Muscle of leg (tissue), 11 donors: Measurements from ENCODE around the gene ASCC3. TPM values are rescaled to one million over a fixed set of nuclear protein-coding genes. Genes with fewer than 3 reads are reported as not detected.
"Not testable (repeated sequence)": the region's sequence is repeated elsewhere in the genome, so short reads cannot be mapped to it uniquely, and the experiment has no call there.

Source experiments
- DNase-seq: peaks from one replicate; pipeline ENCODE4 v3.0.0; 2013
- H3K27ac ChIP-seq: one replicate; pipeline ENCODE4 v1.5.1; 2013; ENCODE audit warnings: mild to moderate bottlenecking, low read length, control low read depth
- H3K27me3 ChIP-seq: one replicate; pipeline ENCODE4 v1.6.1; 2013; ENCODE audit warnings: low read length; ENCODE audit not compliant: control insufficient read depth, insufficient read depth
- H3K36me3 ChIP-seq: one replicate; pipeline ENCODE4 v1.6.1; 2013; ENCODE audit warnings: low read length; ENCODE audit not compliant: control insufficient read depth, insufficient read depth
- H3K4me1 ChIP-seq: one replicate; pipeline ENCODE4 v1.6.1; 2013; ENCODE audit warnings: low read length; ENCODE audit not compliant: control insufficient read depth, insufficient read depth
- H3K4me3 ChIP-seq: one replicate; pipeline ENCODE4 v1.5.1; 2013; ENCODE audit warnings: low read length, control low read depth
- H3K9me3 ChIP-seq: replicated peaks from 2 replicates; pipeline ENCODE4 v1.6.1; 2013; ENCODE audit warnings: low read depth, low read length; ENCODE audit not compliant: control insufficient read depth
- WGBS: methylation state at CpG from one replicate; pipeline ENCODE4 v1.1.5; 2013; ENCODE audit warnings: missing lambda C conversion rate; ENCODE audit not compliant: insufficient coverage; 5-methylcytosine and 5-hydroxymethylcytosine counted together
- polyA plus RNA-seq, 8 donors: library from polyadenylated mRNA; unstranded; fragments of 120-200 nt; gene quantifications; one replicate each; pipeline versions ENCODE4 v1.2.1 to v1.2.3, GENCODE V29; 2013; ENCODE audit warnings: inconsistent platforms in 1 of 8, low replicate concordance in 1 of 8; ENCODE audit not compliant: insufficient read length in 8 of 8, insufficient read depth in 1 of 8
- total RNA-seq: library from RNA; stranded (reverse); fragments of 120-200 nt; gene quantifications from one replicate; pipeline ENCODE4 v1.2.4, GENCODE V29; 2013

ASCC3 gene
- total and polyA plus RNA-seq, 9 donors = 11.0 to 23.8 (median 15.1) TPM

DNA sequence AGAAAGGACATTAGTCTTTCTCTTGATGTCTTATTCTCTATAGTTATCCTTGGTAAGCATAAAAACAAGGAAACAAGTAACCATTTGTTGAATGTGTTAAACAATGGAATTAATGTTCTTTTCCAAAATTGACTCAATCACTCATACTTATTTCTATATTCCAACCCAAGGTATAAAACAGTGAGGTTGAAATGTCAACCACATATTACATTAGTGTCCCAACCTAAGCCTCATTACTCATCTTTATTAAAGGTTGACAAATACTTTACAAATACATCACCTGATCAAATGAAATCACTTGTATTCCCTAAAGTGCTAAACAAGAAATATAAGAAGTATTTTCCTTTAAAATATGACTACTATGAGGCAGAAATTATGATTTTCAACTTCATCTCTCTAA is 100.5 kb downstream of the ASCC3 start:
- Histone ChIP-seq H3K4me1 (no peaks in the 10 kb centered on the region), H3K36me3 (no peaks in the 10 kb centered on the region), H3K4me3 (no peak overlapping the region), H3K9me3 (no peaks in the 10 kb centered on the region), H3K27me3 (no peaks in the 10 kb centered on the region), H3K27ac (no peak overlapping the region)
- DNase-seq = no peak

DNA sequence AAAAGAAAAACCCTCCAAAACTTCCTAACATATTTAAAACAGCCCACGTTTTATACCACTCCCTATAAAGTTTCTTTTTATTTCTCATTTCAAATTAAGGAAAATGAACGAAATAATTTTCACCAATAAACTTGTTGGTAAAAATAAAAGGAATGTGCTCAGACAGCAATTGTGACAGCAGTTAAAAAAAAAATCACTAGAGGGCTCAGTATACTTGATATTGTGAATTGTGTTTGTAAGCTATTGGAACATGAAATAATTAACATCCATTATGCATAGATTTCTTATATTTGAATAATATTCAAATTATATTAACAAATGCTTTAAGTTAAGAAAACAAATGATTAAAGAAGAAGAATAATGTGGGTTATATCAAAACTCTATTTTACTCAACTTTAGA is 105.5 kb downstream of the ASCC3 start:
- Histone ChIP-seq H3K36me3 (no peaks in the 10 kb centered on the region), H3K4me3 (no peak overlapping the region), H3K4me1 (no peaks in the 10 kb centered on the region), H3K9me3 (no peaks in the 10 kb centered on the region), H3K27ac (no peak overlapping the region), H3K27me3 (no peaks in the 10 kb centered on the region)
- DNase-seq = no peak
- WGBS = no CpG with 5 or more reads among the region's 2 CpGs

DNA sequence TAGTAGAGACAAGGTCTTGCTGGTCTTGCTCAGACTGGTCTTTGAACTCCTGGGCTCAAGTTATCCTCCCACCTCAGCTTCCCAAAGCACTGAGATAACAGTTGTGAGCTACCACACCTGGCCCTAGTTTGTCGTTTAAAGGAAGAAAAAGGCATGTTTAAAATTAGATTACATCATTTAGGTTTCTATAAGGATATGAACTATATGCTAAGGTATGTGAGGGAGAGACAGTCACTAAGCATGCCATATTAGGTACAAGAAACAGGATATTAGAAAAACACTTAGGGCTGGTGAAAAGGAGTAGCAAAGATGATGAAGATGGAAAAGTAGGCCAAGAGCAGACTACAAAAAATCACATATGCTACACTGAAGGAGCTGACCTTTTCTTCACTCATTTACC is 106.4 kb downstream of the ASCC3 start:
- H3K4me1 ChIP-seq = no peaks in the 10 kb centered on the region
- DNase-seq = no peak
- no peaks in the 10 kb centered on the region for H3K9me3 ChIP-seq
- H3K4me3 ChIP-seq = no peak overlapping the region
- no peak overlapping the region for H3K27ac ChIP-seq
- no CpG with 5 or more reads among the region's 1 CpG for whole genome bisulfite sequencing
- no peaks in the 10 kb centered on the region for H3K27me3 ChIP-seq
- no peaks in the 10 kb centered on the region for H3K36me3 ChIP-seq

DNA sequence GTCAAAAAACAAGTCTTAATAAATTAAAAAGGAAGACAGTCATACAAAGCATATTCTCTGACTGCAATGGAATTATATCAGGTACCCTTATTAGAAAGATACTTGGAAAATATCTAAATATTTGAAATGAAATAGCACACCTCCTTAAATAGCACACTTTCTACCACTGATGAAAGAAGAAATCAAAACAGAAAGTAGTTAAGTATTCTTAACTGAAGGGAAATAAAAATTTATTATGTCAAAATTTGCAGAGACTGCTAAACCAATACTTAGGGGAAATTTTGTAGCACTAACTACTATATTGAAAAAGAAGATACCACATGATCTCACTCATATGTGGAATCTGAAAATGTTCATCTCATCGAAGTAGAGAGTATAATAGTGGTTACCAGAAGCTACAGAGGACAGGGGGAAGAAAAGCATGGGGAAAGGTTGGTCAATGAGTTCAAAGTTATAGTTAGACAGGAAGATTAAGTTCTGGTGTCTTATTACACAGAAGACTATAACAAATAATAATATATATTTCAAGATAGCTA is 112.2 kb downstream of the ASCC3 start:
- Histone ChIP-seq H3K36me3 (peaks cover 11% of the 10 kb centered on the region), H3K27me3 (no peaks in the 10 kb centered on the region), H3K4me1 (no peaks in the 10 kb centered on the region), H3K4me3 (no peak overlapping the region), H3K9me3 (no peaks in the 10 kb centered on the region), H3K27ac (no peak overlapping the region)
- no peak for DNase-seq
- no CpG with 5 or more reads among the region's 1 CpG for WGBS

DNA sequence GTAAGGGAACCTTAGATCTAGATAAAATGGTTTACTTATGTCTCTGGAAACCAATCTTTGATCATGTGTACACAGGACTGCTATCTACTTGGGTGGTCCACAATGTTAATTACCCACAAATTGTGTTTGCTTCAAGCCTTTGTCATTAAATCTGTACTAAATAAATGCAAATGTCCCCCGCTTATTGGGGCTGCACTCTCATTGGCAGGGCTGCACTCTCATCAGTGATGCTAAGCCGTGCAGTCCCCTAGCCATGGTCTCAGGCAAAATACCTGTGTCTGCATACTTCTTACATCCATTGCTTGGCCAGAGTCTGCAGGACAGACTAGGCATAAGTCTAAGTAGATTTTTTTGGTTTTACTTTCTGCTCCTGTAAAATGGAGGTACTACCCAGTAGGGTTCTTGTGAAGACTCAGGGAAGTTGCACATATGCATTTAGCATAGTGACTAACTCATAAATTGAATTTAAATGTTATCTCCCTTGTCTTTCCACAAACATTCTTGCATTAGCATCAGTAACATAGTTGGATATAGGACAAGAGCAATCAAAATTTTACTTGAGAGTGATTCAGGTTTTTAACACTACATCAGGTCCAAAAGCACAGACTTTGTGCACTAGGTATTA is 117.4 kb downstream of the ASCC3 start:
- Histone ChIP-seq H3K4me1 (no peaks in the 10 kb centered on the region), H3K4me3 (no peak overlapping the region), H3K36me3 (peaks cover 11% of the 10 kb centered on the region), H3K27ac (no peak overlapping the region), H3K9me3 (peaks cover 2% of the 10 kb centered on the region), H3K27me3 (no peaks in the 10 kb centered on the region)
- no peak for DNase-seq
- WGBS = no CpG with 5 or more reads among the region's 2 CpGs

DNA sequence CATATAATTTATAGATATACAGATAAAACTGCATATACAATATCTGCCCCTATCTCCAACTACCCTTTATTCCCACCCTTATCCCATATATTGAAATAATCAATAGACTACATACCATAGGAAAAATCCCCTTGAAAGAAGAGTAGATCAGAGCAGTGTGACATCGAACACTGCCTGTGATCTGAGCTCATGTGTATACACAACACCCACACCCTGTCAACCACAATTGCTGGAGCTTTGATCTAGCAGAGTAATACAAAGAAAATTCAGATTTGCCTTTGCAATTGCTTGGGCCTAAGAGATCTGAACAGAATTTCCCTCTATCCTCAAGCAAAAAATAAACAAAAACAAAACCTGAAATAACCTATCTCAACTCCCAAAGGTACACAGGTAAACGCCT is 119.3 kb downstream of the ASCC3 start:
- DNase-seq = no peak
- no peaks in the 10 kb centered on the region for H3K27me3 ChIP-seq
- H3K36me3 ChIP-seq = peaks cover 11% of the 10 kb centered on the region
- no CpG with 5 or more reads among the region's 2 CpGs for WGBS
- no peak overlapping the region for H3K4me3 ChIP-seq
- H3K9me3 ChIP-seq = peaks cover 2% of the 10 kb centered on the region
- no peak overlapping the region for H3K27ac ChIP-seq
- no peaks in the 10 kb centered on the region for H3K4me1 ChIP-seq

DNA sequence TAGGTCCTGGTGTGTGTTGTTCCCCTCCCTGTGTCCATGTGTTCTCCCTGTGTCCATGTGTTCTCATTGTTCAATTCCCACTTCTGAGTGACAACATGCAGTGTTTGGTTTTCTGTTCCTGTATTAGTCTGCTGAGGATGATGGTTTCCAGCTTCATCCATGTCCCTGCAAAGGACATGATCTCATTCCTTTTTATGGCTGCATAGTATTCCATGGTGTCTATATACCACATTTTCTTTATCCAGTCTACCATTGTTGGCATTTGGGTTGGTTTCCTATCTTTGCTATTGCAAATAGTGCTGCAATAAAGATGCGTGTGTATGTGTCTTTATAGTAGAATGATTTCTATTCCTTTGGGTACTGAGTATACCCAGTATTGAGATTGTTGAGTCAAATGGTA is 122.7 kb downstream of the ASCC3 start:
- not testable (repeated sequence) for H3K4me3 ChIP-seq, H3K4me1 ChIP-seq, DNase-seq, H3K27me3 ChIP-seq, H3K27ac ChIP-seq, H3K9me3 ChIP-seq, H3K36me3 ChIP-seq
- no CpG with 5 or more reads among the region's 1 CpG for WGBS

DNA sequence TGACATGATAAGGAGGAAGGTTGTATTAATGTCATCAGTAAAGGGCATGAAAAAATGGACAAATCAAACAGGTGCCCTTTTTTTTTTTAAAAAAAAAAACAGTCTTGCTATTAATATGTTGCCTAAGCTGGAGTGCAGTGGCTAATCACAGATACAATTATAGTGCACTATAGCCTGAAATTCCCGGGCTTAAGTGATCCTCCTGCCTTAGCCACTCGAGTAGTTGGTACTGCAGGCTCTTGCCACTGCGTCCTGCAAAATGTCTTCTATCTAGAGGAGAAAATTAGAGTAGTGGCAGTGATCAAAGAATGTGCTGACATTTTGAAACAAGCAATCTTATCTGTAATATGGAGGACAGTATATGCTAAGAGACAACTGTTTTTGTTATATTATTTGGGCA is 127.7 kb downstream of the ASCC3 start:
- H3K4me3 ChIP-seq = no peak overlapping the region
- H3K27ac ChIP-seq = no peak overlapping the region
- no peaks in the 10 kb centered on the region for H3K36me3 ChIP-seq
- no peaks in the 10 kb centered on the region for H3K27me3 ChIP-seq
- DNase-seq = no peak
- H3K9me3 ChIP-seq = no peaks in the 10 kb centered on the region
- no CpG with 5 or more reads among the region's 3 CpGs for WGBS
- H3K4me1 ChIP-seq = no peaks in the 10 kb centered on the region

DNA sequence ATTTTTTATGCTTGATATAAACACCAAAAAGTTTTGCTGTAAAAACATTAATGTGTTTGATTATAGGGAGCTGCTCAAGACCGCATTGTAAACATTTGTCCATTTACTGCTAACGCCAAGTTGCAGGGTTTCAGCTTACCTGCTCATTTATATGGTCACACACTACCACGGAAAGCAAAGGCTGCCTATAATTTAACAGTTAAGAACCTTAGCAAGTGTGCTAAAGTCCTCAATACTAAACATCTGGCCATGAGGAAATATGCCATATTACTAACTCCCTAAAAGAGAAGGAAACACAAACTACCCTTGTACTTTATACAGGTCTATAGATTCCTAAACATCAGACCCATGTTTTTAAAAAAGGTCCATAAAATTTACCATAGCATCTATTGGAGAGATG is 129.5 kb downstream of the ASCC3 start:
- no peaks in the 10 kb centered on the region for H3K36me3 ChIP-seq
- no CpG with 5 or more reads among the region's 3 CpGs for WGBS
- no peaks in the 10 kb centered on the region for H3K4me1 ChIP-seq
- DNase-seq = no peak
- no peaks in the 10 kb centered on the region for H3K27me3 ChIP-seq
- H3K9me3 ChIP-seq = no peaks in the 10 kb centered on the region
- H3K4me3 ChIP-seq = no peak overlapping the region
- H3K27ac ChIP-seq = no peak overlapping the region

DNA sequence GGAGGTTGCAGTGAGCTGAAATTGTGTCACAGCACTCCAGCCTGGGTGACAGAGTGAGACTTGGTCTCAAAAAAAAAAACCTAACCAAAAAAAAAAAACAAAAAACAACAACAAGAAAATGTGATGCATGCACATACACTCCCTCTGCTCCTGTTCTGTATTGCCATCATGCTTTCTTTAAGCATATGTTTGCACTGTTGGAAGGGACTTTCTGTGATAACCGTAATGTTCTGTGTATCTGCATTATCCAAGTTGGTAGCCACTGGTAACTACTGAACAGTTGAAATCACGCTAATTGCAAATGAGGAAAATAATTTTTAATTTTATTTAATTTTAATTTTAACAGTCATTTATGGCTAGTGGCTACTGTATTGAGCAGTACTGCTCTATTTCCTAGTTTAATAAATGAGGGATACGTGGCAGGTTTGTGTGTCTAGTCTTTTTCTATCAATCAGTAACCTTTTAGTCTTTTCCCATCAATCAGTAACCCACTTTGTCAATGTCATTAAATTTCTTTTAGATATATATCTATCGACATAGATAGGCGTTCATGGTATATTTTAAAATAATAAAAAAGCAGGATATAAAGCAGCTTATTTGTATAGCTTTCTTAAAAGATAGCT is 135.6 kb downstream of the ASCC3 start:
- no CpG with 5 or more reads among the region's 5 CpGs for WGBS
- no peaks in the 10 kb centered on the region for H3K4me1 ChIP-seq
- H3K4me3 ChIP-seq = no peak overlapping the region
- H3K36me3 ChIP-seq = peaks cover 7% of the 10 kb centered on the region
- H3K9me3 ChIP-seq = peaks cover 10% of the 10 kb centered on the region
- DNase-seq = no peak
- H3K27ac ChIP-seq = no peak overlapping the region
- no peaks in the 10 kb centered on the region for H3K27me3 ChIP-seq

DNA sequence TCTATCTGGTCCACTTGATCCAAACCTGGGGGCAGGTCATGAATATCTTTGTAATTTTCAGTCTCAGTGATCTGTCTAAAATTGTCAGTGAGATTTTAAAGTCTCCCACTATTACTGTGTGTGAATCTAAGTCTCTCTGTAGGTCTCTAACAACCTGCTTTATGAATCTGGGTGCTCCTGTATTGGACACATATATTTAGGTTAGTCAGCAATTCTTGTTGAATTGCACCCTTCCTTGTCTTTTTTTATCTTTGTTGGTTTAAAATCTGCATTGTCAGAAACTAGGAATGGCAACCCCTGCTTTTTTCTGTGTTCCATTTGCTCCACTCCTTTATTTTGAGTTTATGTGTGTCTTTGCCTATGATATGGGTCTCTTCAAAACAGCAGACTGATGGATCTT is 140.7 kb downstream of the ASCC3 start:
- Histone ChIP-seq H3K4me1 (no peaks in the 10 kb centered on the region), H3K9me3 (peaks cover 18% of the 10 kb centered on the region), H3K36me3 (peaks cover 7% of the 10 kb centered on the region), H3K4me3 (no peak overlapping the region), H3K27ac (no peak overlapping the region), H3K27me3 (no peaks in the 10 kb centered on the region)
- no peak for DNase-seq
